Measurements from ENCODE around the gene CLPTM1.
"Not testable (repeated sequence)": the region's sequence is repeated elsewhere in the genome, so short reads cannot be mapped to it uniquely, and the experiment has no call there.

Gene CLPTM1

DNA sequence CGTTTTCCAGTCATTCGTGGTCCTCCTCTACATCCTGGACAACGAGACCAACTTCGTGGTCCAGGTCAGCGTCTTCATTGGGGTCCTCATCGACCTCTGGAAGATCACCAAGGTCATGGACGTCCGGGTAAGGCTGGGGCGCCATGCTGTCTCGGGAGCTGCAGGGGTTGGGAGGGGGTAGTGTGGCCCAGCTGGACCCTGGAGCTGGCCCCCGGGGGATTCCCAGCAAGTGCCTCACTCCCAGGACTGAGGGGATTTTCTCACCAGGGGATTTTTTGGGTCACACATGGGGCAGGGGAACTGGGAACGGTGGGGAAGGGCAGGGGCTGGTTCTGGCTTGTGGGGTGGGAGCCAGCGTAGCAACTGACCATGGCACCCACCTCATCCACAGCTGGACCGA, 35.3 kb downstream of the CLPTM1 start:
- DNase-seq (ENCODE audit: low spot score) = no peak
- in situ Hi-C loops (cut with MboI; ENCODE audit: low pct_unique_long_range_greater_than_20kb, low sequenced_read_pairs, unreplicated experiment) = no loop called here
- TF ChIP-seq, protein P1, sequence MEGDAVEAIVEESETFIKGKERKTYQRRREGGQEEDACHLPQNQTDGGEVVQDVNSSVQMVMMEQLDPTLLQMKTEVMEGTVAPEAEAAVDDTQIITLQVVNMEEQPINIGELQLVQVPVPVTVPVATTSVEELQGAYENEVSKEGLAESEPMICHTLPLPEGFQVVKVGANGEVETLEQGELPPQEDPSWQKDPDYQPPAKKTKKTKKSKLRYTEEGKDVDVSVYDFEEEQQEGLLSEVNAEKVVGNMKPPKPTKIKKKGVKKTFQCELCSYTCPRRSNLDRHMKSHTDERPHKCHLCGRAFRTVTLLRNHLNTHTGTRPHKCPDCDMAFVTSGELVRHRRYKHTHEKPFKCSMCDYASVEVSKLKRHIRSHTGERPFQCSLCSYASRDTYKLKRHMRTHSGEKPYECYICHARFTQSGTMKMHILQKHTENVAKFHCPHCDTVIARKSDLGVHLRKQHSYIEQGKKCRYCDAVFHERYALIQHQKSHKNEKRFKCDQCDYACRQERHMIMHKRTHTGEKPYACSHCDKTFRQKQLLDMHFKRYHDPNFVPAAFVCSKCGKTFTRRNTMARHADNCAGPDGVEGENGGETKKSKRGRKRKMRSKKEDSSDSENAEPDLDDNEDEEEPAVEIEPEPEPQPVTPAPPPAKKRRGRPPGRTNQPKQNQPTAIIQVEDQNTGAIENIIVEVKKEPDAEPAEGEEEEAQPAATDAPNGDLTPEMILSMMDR (IDR thresholded peaks at IDR 0.05; ENCODE audit: extremely low read depth, insufficient read depth, missing control alignments) = no peak

DNA sequence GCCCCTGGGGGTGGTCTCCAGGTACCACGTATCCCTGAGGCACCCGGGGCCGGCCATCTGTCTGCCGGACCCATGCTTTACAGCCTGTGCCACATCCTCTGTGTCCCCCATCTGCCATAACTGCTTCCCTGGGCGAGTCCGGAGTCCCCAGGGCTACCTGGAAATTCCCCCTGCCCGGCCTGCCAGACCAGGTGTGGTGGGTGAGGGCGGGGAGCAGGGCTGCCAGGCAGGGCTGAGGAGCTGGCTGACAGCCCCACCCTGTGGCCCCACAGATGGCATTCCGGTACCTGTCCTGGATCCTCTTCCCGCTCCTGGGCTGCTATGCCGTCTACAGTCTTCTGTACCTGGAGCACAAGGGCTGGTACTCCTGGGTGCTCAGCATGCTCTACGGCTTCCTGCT, 35.8 kb downstream of the CLPTM1 start:
- in situ Hi-C loops (cut with MboI; ENCODE audit: low pct_unique_long_range_greater_than_20kb, low sequenced_read_pairs, unreplicated experiment) = no loop called here
- TF ChIP-seq, protein P1 (IDR thresholded peaks at IDR 0.05; ENCODE audit: extremely low read depth, insufficient read depth, missing control alignments) = no peak
- no peak for DNase-seq (ENCODE audit: low spot score)

DNA sequence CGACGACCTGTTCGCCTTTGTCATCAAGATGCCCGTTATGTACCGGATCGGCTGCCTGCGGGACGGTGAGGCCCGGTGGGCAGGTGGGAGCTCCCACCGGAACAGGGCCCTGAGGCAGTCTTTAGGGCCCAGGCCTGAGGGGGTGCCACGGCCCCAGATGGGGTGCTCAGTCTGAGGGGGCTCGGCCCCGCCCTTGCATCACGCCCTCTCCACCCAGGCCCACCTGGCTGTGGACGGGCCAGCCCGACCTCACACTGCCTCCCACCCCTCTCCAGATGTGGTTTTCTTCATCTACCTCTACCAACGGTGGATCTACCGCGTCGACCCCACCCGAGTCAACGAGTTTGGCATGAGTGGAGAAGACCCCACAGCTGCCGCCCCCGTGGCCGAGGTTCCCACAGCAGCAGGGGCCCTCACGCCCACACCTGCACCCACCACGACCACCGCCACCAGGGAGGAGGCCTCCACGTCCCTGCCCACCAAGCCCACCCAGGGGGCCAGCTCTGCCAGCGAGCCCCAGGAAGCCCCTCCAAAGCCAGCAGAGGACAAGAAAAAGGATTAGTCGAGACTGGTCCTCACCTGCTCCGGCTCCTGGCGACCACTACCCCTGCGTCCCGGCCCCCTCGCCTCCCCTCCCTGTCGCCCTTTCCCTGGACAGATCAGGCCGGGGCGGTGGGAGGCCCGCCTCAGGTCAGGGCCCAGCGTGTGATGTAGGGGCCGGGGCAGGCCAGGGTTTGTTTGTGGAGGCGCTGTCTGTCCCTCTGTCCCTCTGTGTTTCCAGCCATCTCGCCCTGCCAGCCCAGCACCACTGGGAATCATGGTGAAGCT, 37.4 kb downstream of the CLPTM1 start:
- in situ Hi-C loops (cut with MboI; ENCODE audit: low pct_unique_long_range_greater_than_20kb, low sequenced_read_pairs, unreplicated experiment) = no loop called here
- DNase-seq (ENCODE audit: low spot score) = no peak
- TF ChIP-seq, protein P1 (IDR thresholded peaks at IDR 0.05; ENCODE audit: extremely low read depth, insufficient read depth, missing control alignments) = no peak

DNA sequence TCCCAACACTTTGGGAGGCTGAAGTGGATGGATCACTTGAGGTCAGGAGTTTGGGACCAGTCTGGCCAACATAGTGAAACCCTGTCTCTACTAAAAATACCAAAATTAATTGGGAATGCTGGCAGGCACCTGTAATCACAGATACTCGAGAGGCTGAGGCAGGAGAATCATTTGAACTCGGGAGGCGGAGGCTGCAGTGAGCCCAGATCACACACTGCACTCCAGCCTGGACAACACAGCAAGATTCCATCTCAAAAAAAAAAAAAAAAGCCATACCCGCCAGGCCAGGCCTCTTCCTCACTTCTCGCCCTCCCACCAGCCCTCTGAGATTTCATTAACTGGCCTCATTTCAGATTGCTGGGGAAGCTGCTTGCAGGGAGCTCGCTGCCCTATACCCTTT, 38.3 kb downstream of the CLPTM1 start:
- DNase-seq (ENCODE audit: low spot score) = no peak
- TF ChIP-seq, protein P1 (IDR thresholded peaks at IDR 0.05; ENCODE audit: extremely low read depth, insufficient read depth, missing control alignments) = no peak
- in situ Hi-C loops (cut with MboI; ENCODE audit: low pct_unique_long_range_greater_than_20kb, low sequenced_read_pairs, unreplicated experiment) = no loop called here

DNA sequence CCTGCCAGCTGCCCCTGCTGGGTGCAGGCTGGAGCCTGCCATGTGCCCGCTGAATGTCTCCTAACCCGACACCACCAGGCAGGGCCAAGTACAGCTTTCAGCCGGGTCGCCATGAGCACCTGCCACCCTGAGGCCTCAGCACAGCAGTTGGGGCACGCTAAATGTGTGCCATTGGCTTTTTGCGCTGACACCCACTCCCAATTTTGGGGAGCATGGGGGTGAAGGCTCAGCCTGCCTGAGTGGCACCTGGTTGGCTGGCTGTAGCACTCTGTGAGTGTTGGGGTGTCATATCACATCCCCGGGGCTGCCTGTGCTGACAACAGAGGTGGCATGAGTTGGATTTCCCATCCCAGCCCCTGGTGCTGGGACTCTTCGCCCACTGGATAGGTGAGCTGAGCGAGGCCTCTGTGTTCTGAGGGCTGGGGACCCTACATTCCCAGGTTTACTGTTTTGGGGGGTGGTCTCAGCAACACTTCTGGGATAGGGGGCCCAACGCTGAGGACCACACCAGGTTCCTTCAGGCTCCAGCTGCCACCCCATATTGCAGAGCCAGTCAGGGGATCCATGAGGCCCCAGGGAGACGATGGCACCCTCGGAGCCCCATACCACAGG, 38.9 kb downstream of the CLPTM1 start:
- no peak for DNase-seq (ENCODE audit: low spot score)
- TF ChIP-seq, protein P1 (IDR thresholded peaks at IDR 0.05; ENCODE audit: extremely low read depth, insufficient read depth, missing control alignments) = no peak
- in situ Hi-C loops (cut with MboI; ENCODE audit: low pct_unique_long_range_greater_than_20kb, low sequenced_read_pairs, unreplicated experiment) = no loop called here

DNA sequence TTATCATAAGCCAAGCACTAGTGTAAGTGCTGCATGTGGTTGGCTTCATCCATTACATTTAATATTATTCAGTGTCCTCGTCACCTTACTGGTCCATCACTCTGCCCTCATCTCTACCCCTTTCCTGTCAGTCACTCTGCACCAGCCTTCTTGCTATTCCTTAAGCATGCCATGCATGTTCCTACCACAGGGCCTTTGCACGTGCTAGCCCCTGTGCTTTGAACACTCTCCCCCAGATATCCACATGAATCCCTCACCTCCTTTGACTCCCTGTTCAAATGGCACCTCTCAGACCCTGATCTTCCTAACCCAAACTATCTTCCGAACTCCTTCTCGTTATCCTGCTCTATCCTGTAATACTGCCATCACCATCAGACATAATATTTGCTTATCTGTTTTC, 42.8 kb downstream of the CLPTM1 start:
- TF ChIP-seq, protein P1 (IDR thresholded peaks at IDR 0.05; ENCODE audit: extremely low read depth, insufficient read depth, missing control alignments) = no peak
- no peak for DNase-seq (ENCODE audit: low spot score)
- in situ Hi-C loops (cut with MboI; ENCODE audit: low pct_unique_long_range_greater_than_20kb, low sequenced_read_pairs, unreplicated experiment) = no loop called here

DNA sequence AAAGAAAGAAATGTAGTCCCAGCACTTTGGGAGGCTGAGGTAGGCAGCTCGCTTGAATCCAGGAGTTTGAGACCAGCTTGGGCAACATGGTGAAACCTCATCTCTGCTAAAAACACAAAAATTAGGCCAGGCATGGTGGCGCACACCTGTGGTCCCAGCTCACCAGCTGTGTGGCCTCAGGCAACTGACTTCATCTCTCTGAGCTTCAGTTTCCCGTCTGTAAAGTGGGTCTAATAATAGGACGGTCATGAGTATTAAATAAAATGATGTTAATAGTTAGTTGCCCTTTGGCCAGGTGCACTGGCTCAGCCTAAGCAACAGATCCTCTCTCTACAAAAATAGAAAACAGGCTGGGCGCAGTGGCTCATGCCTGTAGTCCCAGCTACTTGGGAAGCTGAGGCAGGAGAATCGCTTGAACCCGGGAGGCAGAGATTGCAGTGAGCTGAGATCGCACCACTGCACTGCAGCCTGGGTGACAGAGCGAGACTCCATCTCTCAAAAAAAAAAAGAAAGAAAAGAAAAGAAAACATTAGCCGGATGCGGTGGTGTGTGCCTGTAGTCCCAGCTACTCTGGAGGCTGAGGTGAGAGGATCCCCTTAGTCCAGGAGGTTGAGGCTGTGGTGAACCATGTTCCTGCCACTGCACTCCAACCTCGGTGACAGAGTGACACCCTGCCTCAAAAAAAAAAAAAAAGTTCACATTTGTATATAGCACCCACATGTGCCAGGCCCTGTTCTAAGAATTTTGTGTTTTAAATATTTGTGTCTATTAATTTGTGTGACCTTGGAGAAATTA, 44.1 kb downstream of the CLPTM1 start:
- DNase-seq (ENCODE audit: low spot score); in situ Hi-C loops (cut with MboI; ENCODE audit: low pct_unique_long_range_greater_than_20kb, low sequenced_read_pairs, unreplicated experiment): not testable (repeated sequence)

DNA sequence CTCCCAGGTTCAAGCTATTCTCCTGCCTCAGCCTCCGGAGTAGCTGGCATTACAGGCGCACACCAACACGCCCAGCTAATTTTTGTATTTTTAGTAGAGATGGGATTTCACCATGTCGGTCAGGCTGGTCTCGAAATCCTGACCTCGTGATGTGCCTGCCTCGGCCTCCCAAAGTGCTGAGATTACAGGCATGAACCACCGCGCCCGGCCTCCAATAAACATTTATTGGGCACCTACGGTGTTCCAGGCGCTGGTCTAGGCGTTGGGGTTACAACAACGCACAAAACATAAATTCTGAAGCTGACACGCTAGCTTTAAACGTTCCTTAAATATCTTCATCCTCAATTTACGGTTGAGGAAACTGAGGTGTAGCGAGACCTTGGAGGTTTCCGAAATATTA, 45.5 kb downstream of the CLPTM1 start:
- in situ Hi-C loops (cut with MboI; ENCODE audit: low pct_unique_long_range_greater_than_20kb, low sequenced_read_pairs, unreplicated experiment); DNase-seq (ENCODE audit: low spot score): not testable (repeated sequence)
